Measurements from ENCODE around the gene APOBEC3H.
A peak's percentile ranks its signal among the peaks of the same experiment; 100 is the strongest.

APOBEC3H gene

DNA sequence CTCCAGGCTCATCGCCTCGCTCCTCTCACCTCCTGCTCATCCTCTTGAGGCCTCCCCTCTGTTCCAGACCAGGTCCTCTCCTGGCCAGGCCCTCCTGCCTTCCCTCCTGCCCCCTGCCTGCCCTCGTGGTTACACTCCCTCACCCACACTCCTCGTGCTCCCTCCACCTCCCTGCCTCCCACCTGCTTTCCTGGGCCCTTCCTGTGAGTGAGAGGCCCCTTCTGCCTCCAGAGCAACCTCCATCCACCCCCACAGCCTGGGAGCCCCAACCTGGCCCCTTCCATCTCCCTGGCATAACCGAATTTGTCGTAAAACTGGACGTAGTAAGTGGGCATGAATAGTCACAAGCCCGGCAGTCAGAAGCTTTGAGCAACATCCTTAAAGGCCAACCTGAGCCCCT, 15.4 kb upstream of the APOBEC3H start:
- no peak for DNase-seq

DNA sequence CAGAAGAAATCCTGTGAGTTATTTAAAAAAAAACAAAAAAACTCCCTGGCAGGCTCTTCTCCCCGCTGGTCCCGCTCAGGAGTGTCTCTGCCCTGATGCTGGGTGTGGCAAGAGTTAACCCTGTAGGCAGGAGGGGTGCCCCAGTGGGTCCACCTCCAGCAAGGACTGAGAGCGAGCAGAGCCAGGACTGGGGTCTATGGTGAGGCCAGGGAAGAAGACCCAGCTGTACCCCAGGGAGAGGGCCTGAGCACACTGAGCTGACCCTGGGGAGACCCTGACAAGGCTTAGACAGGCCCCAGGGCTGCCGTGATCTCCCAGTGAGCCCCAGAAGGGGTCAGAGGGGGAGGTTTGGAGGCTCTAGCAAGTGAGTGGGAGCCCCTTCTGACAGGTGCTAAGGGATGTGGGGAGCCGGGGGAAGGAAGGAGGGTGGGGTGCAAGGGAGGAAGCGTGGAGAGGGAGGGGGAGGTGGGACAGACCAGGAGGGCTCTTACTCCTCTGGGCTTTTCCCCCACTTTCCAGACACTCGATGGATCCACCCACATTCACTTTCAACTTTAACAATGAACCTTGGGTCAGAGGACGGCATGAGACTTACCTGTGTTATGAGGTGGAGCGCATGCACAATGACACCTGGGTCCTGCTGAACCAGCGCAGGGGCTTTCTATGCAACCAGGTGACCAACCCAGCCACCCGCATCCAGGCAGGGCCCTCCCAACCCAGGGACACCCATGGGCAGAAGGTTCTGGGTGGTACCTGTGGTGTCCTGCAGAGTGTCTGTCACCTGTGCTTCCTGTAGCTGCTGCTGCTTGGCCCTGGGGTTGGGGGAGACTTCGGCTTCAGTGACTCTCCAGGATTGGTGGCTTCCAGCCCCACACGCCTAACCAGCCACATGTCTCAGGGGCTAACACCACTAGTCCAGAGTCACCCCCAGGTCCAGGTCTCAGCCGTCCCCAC, 13.6 kb upstream of the APOBEC3H start:
- DNase-seq, result no peak

DNA sequence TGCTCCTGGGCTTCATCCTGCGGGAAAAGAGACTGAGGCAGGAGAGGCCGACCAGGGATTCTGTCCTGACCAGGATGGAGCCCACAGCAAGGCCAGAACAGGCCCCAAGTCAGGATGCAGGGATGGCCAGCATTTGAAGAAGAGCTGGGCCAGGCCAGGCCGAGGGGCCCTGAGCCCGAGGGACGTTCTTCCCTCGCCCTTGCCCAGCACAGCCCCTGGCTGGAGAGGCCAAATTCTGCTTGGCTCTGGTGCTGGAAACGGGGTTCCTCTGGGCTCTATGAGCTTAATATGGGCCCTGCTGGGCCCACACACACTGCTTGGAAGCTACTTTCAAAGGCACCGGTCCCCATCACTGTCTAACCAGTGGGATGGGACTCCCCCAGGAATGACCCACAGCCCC, 12.4 kb upstream of the APOBEC3H start:
- DNase-seq, result no peak

DNA sequence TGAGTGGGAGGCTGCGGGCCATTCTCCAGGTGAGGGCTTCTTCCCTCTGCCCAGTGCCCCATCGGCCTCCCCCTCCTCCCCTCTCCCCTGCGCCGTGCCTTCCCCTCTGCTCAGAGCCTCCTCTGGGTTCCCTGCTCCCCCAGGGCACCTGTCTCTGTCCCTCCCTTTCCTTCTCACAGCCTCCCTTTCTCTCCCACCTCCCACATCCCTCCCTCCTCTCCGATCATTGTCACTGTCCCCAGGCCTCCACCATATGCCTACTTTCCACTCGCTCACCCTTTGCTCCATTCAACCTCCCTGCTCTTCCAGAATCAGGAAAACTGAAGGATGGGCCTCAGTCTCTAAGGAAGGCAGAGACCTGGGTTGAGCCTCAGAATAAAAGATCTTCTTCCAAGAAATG, 9.9 kb upstream of the APOBEC3H start:
- no peak for DNase-seq

DNA sequence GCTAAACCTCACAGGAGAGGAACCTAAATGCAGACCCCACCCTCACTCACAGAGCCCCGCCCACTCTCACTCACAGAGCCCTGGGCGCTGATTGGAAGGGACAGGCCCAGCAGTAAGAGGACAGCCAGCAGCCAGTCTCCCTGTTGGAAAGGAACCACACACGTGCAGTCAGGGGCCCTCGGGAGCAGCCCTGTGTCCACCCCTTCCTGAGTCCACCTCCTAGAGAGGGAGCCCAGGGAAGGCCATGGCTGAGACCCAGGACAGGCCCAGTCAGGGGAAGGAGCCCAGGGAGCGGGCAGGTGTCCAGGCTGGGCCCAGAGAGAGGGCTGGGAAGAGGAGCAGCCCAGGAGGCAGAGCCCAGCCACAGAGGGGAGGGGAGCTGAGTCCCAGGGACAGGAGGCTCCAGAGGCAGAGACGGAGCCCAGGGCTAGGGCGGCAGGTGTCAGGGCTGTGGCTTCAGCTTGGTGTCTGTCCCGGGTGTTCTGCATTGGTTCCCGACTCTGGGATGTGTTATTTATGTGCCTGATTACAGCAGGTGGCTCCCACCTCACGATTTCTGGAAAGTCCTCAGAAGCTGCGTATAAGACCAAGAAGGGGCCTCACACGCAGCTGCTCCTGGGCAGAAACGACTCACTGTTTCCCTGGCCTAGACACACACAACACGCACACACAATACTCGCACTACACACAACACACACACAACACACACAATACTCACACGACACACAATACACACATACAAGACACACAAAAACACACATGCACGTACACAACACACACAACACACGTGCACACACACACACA, 9.0 kb upstream of the APOBEC3H start:
- DNase-seq, result peak; percentile 24

DNA sequence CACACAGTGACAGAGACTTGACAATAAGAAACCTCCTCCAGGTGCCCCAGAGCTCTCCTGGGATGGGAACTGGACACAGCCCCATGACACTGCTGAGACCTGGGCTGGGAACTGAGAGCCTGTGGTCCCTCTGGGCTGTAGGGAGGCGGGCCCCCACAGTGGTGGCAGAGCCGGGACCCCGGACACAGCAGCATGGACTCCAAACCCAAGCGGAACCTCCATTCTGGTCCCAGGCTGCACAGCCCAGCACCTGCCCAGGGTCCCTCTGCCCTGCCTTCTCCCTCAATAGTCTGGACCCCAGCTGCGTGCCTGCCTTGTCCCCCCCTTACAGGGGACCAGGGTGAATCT, 8.4 kb upstream of the APOBEC3H start:
- DNase-seq, result no peak

DNA sequence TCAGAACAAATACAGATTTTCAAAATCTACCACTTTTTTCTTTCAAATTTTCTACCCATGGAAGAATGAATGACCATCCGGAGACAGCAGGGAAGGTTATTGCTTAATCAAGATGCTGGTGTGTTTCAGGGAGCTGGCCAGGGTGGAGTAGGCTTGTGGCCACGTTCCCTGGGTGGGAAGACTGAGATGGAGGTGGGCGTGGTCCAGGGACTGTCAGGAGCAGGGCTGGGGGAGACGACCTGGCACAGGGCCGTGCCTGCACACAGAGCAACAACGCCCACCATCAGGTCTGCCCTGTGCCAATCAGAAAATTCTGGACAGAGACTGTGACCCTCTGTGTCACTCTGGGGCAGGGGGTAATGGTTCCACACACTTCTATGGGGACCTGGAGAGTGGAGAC, 7.1 kb upstream of the APOBEC3H start:
- DNase-seq, result no peak

DNA sequence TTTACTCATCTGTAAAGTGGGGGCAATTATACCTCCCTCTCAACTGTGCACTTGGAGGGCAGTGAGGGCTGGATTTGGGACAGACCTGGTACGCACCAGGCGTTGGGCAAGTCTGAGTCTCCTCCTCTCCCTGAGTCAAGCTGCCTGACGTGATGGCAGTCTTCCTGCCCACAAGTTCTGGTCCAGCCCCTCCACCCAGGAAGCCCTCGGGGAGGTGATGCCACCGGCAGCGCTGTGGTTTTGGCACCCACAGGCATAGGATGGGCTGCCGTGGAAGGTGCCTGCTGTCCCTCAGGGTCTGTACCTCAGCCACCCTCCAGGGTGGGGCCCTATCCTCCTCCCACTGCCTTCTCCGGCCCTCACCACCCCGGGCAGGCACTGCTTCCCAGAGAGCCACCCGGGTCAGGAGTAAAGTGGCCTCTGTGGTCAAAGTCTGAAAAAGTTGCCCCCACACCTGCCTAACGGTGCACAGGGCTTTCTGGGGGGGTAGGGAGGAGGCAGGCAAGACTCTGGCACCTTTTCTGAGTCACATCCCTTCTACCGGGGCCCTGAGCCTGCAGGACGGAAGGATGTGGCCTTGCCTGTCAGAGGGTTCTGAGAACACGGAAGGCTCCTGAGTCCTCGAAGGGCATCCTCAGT, 6.5 kb upstream of the APOBEC3H start:
- no peak for DNase-seq

DNA sequence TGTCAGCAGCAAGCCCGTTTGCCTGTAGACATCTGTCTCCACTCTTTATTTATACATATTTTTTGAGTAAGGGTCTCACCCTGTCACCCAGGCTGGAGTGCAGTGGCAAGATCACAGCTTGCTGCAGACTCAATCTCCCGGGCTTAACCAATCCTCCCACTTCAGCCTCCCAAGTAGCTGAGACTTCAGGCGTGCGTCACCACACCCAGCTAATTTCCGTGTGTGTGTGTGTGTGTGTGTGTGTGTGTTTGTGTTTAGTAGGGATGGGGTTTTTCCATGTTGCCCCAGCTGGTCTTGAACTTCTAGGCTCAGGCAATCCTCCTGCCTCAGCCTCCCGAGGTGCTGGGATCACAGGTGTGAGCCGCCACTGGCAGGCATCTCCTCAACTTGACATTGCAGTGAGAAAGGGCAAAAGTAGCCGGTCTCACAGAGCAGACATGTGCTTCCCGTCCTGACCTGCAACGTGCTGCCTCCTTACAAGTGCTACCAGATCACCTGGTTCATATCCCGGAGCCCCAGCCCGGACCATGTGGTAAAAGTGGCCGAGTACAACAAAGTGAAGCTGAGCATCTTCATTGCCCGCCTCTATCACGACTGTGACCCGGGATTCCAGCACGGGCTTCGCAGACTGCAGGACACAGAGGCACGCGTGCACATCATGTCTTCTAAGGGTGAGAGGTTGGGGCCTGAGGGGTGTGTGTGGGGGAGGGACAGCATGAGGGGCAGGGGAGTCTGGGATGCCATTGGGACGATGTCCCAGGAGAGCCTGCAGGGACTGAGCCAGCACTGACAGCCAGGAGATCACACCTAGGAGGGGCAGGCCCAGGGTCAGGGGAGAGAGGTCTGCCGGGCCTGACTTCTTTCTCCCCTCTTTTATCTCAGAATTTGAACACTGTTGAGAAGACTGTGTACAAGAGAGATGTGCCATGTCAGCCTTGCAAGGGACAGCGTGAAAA, 5.6 kb upstream of the APOBEC3H start:
- no peak for DNase-seq

DNA sequence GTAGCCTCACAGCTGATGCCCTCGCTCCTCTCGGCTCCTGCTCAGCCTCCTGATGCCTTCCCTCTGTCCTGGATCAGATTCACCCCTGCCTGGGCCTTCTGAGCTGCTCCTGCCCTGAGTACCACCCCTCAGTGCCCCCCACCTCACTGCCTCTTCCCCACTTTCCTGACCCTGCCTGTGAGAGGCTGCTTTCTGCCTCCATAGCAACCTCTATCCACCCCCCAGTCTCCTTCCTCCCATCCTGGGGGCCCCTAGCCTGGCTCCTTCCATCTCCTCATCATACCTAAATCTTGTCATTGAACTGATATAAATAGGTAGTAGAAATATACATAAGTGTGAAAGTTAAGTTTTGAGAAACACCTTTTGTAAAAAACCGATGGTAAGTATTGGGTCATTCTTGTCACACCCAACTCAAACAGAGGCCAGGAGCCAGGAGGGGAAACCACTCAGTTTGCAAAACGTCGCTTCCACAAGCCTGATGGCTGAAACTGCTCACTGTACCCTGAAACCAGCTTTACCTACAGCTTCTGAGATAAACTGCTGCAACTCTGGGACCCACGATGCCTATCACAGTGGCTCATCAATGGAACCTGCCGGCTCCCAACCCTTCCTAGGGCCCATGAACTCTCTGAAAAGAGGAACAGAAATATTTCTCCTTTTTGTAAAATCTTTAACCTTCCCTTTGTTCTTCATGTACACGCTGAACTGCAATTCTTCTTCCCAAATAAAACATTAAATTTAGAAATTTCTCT, 4.8 kb upstream of the APOBEC3H start:
- no peak for DNase-seq

DNA sequence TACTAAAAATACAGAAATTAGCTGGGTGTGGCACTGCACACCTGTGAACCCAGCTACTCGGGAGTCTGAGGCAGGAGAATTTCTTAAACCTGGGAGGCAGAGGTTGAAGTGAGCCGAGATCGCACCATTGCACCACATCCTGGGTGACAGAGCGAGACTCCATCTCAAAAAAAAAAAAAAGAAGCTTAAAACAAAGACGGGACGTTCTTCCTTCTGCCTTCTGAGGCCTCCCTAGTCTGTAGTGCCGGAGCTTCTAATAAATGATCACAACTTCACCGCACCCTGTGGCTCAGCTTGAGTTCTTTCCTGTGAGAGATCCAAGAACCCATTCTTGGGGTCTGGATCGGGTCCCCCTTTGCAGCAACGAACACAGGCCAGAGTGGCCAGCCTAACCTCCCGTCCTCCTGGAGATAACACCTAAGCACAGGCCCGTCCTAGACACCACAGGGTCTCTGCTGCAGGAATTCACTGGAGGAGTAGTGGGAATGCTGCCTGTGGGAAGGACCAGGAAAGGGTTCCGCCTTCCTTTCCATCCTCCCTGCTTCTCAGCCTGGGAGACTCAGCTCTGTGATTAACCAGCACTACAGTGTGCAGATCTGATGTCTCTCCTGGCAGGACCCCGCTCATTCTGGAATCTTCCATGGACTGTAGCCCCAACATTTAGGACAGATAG, 2.2 kb upstream of the APOBEC3H start:
- no peak for DNase-seq

DNA sequence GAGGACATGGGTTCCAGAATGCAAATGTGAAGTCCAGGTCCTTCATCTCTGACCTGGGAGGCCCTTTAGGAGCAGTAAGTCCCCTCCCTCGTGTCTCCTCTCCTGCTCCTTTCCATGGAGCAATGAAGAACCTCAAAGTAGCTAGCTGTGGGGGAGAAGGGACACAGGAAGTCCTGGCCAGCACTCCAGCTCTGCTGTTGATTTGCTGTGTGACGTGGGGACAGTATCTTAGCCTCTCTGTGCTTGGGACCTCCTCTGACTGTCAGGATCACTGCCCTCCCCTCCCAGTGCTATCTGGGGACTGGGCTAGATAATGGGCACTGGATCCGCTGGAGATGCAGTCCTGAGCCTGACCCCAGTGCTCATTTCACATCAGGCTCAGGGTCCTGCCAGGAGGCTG, 1.1 kb upstream of the APOBEC3H start:
- DNase-seq, result no peak

DNA sequence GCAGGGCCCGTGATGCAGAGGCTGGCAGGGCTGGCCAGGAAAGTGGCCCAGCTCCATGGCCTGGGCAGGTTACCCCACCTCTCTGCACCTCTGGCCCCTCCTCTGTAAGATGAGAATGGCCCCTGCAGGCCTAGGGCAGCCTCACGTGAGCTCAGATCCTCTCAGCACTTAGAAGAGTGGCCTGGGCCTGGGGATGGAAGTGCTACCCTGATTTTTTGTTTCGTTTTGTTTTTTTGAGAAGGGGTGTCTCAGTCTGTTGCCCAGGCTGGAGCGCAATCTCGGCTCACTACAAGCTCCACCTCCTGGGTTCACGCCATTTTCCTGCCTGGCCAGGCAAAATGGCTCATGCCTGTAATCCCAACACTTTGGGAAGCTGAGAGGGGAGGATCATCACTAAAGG, 982 bp downstream of the APOBEC3H start:
- peak; percentile 16 for DNase-seq

DNA sequence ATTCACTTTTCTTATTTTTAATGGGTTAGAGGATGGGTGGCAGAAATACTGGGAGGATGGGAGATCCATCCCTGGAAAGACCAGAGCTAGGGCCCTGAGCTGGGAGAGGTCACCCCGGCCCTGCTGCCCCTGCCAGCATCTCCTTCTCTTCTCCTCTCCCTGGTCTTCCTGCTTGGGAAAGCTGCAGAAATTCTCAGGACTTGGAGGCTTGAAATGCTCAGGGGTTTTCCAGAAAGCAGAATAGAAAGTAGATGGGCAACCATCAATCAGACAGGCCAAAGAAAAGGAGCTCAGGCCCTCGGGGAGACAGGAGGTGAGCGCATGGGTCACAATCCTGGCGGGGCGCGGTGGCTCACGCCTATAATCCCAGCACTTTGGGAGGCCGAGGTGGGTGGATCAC, 1.5 kb downstream of the APOBEC3H start:
- no peak for DNase-seq

DNA sequence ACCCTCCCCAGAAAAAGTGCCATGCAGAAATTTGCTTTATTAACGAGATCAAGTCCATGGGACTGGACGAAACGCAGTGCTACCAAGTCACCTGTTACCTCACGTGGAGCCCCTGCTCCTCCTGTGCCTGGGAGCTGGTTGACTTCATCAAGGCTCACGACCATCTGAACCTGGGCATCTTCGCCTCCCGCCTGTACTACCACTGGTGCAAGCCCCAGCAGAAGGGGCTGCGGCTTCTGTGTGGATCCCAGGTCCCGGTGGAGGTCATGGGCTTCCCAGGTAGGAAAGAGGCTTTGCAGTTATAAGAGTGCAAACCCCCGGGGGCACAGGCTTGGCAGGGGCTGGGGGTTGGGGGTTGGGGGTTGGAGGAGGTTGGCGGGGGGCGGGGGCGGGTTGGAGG, 4.2 kb downstream of the APOBEC3H start:
- no peak for DNase-seq

DNA sequence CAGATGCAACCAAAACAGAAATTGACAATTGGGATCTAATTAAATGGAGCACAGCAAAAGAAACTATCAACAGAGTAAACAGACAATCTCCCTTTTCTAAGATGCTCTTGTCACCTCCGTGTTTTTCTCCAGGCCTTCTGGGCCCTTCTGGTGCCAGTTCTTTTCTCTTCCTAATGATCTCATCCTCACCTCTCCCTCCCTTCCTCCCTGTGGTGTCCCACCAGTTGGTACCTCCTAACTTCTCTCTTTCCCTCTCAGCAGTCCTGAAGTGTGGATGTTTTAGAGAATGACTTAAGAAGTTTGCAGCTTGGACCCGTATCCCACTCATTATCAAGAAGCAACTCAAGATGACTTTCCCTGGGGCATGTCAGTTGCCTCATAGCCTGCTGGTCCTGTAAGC, 6.4 kb downstream of the APOBEC3H start:
- DNase-seq, result no peak

DNA sequence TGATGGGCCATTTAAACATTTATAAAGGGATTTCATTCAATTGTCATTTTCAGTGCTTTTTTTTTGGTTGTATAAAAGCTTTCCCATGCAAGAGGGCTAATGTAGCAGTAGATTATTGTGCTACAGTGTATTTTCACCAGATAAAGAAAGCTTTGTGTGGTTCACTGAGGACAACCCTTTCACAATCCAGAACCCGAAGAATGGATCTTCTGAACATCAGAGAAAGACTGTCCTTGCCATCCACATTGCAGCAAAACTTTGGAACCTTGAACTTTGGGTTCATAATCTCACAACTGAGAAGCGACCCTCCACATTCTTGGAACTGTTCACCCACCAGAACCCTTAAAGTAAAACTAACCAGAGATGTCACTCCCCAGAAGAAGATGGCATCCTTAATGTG, 9.3 kb downstream of the APOBEC3H start:
- no peak for DNase-seq

DNA sequence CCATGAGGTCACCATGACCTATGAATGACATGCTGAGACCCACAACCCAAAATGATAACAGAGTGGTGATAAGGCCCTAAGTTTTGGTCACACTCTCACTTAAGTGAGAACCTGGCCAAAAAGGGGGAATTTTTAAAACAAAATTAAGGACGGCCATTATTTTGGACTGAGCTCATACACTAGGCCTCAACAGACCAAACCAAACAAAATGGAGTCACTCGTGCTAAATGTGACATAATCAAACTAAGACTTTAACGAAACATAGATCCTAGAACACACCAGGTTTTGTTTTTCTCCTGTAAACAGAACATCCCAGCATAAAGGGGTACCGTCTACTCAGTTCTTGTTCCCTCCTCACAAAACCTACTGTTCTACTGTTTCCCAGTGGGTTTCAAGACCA, 11.4 kb downstream of the APOBEC3H start:
- no peak for DNase-seq

DNA sequence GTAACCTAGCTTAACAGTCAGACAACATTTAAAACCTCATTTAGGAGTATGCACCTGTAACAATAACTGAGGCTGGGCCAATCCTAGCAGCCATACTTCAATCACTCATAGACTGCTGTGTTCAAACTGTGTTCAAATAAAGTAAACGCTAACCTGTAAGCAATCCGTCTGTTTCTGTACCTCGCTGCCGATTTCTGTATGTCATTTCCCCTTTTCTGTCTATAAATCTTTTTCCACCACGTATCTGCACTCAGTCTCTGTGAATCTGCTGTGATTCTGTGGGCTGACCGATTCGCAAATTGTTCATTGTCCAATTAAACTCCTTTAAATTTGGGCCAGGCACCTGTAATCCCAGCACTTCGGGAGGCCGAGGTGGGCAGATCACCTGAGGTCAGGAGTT, 12.3 kb downstream of the APOBEC3H start:
- DNase-seq, result no peak

DNA sequence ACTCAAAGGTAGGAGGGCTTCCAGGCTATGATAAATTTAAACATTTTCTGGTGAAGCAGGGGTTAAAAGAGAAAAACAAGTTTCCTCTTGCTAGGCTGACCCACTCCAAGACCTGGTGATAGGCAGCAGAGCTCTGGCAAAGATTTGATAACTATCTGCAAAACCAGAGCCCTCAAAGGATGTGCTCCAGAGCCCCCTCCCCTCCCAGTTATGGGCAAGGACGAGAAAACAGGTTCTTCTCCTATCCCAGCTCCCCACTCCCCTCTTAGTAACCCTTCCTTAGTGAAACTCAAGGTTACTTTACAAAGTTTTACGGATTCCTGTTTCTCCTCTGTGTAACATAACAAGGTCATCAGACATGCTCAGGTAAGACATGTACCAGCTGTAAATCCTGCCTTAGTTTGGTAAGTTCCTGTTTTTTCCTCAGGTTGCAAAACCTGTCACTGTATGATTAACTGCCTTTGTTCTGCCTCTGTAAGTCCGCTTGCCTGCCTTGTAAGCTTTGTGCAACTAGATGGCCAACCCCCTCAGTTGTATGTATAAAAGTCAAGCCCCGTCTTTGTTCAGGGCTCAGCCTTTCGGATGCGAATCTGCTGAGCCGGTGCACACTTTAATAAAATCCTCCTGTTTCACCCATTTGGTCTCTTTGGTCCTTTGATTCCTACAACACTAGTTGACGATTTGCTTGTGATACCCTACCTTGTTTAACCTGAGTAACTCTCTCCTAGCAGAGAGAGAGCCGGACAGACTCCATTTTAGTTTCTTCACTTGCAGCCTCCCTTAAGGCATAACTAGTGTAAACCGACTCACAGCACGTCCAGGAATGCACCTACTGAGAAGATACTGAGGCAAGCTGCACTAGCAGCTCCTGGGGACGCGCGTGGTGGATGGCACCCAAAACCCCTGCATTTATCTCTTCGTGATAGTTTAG, 13.9 kb downstream of the APOBEC3H start:
- DNase-seq, result peak; percentile 25

Measured in NCI-H510A treated with DMSO at 0.1 percent for 48 hours (cell line).